K562 (cell line): Measurements from ENCODE around the gene KRT36. TPM values are rescaled to one million over a fixed set of nuclear protein-coding genes. Genes with fewer than 3 reads are reported as not detected.

Experiments used
- ATAC-seq: fragments of 200-7000 bp; cut with Tn5 transposase; 3 replicates; pipeline ENCODE4 v1.9.1; 2020; ENCODE audit warnings: moderate library complexity
- BruUV-seq: library from RNA; stranded (reverse); fragments of 400-500 nt; replicated peaks from 2 replicates; lab custom pipeline; 2021; lab: Mats Ljungman, UMichigan
- CTCF ChIA-PET: fragments of 300-600 bp; formaldehyde crosslinking; extraction: SDS; loops from one replicate; lab custom pipeline; 2021; ENCODE audit warnings: low intra/inter-chr PET ratio; lab: Yijun Ruan, JAX
- POLR2A ChIA-PET: fragments of 300-600, 350-650 bp; sonication (Branson Sonifier 250); formaldehyde crosslinking; extraction: SDS; loops from one replicate; lab custom pipeline; 2021; ENCODE audit warnings: antibody characterized with exemption, inconsistent platforms; lab: Yijun Ruan, JAX
- DNase-seq, 4 experiments: peaks; one replicate each; pipeline versions ENCODE4 v3.0.0 to v3.0.0-alpha.2; 2011 to 2018; ENCODE audit warnings: low spot score in 3 of 4, mixed read lengths in 3 of 4; ENCODE audit errors: extremely low read depth in 1 of 4
- FAIRE-seq: peaks from 2 replicates; lab custom pipeline; 2011; peaks lifted over from hg19 to GRCh38; lab: Jason Lieb, UNC
- H2AFZ ChIP-seq: 2 replicates; pipeline ENCODE4 v1.6.0; 2011; ENCODE audit warnings: low read depth, low read length, control low read depth, inconsistent platforms
- H3K27ac ChIP-seq: fragments of 200-600 bp; 3 replicates; pipeline ENCODE4 v1.8.0; 2011; ENCODE audit warnings: low read depth, mild to moderate bottlenecking, control low read depth, inconsistent platforms, low read length, moderate library complexity, mixed read lengths; ENCODE audit errors: extremely low read depth
- H3K27me3 ChIP-seq, 2 experiments: fragments of 300-600 bp in 1 of 2; 2 replicates in 1 of 2; 3 replicates in 1 of 2; pipeline versions ENCODE4 v1.6.0 to v1.8.0; 2011; ENCODE audit warnings: inconsistent platforms in 2 of 2, low read length in 2 of 2, mild to moderate bottlenecking in 1 of 2, mixed read lengths in 1 of 2, moderate library complexity in 1 of 2; ENCODE audit not compliant: control insufficient read depth in 2 of 2, insufficient read depth in 2 of 2
- H3K36me3 ChIP-seq: fragments of 300-600 bp; 3 replicates; pipeline ENCODE4 v1.8.0; 2011; ENCODE audit warnings: mild to moderate bottlenecking, low read length, inconsistent platforms; ENCODE audit not compliant: control insufficient read depth, insufficient read depth
- H3K4me1 ChIP-seq, 2 experiments: fragments of 200-600 bp in 1 of 2; replicated peaks in 1 of 2; 2 replicates in 1 of 2; 3 replicates in 1 of 2; pipeline versions ENCODE4 v1.5.1 to v1.8.0; 2011; ENCODE audit warnings: inconsistent platforms in 2 of 2, low read length in 2 of 2, mild to moderate bottlenecking in 1 of 2, mixed read lengths in 1 of 2, moderate library complexity in 1 of 2; ENCODE audit not compliant: control insufficient read depth in 2 of 2, insufficient read depth in 2 of 2
- H3K4me2 ChIP-seq: 2 replicates; pipeline ENCODE4 v1.6.1; 2011; ENCODE audit warnings: low read length, control low read depth, inconsistent platforms, mixed read lengths; ENCODE audit not compliant: insufficient read depth
- H3K4me3 ChIP-seq: fragments of 200-600 bp; sonication (generic), shearing (Covaris generic); 2 replicates; pipeline ENCODE4 v1.5.1; 2016; ENCODE audit warnings: control low read depth, inconsistent platforms
- H3K79me2 ChIP-seq: fragments of 200-600 bp; 3 replicates; pipeline ENCODE4 v1.8.0; 2011; ENCODE audit warnings: low read length, inconsistent platforms; ENCODE audit not compliant: control insufficient read depth, insufficient read depth
- H3K9ac ChIP-seq, 2 experiments: 2 replicates each; pipeline versions ENCODE4 v1.6.0 to v1.6.1; 2011; ENCODE audit warnings: low read depth in 2 of 2, low read length in 2 of 2, control low read depth in 1 of 2, inconsistent platforms in 1 of 2, mild to moderate bottlenecking in 1 of 2, mixed read lengths in 1 of 2; ENCODE audit not compliant: insufficient read depth in 1 of 2
- H3K9me1 ChIP-seq: one replicate; pipeline ENCODE4 v1.6.0; 2011; ENCODE audit warnings: inconsistent platforms, mild to moderate bottlenecking, low read length, moderate library complexity; ENCODE audit not compliant: control insufficient read depth, insufficient read depth
- H3K9me3 ChIP-seq: replicated peaks from 2 replicates; pipeline ENCODE4 v1.5.1; 2011; ENCODE audit warnings: low read depth, low read length, inconsistent platforms; ENCODE audit not compliant: control insufficient read depth, insufficient read depth
- H4K20me1 ChIP-seq: replicated peaks from 2 replicates; pipeline ENCODE4 v1.6.1; 2011; ENCODE audit warnings: low read length, inconsistent platforms, mixed read lengths; ENCODE audit not compliant: control insufficient read depth, insufficient read depth
- HSF4 ChIP-seq: fragments of 250-450 bp; sonication (Bioruptor Pico); IDR thresholded peaks from 2 replicates; pipeline ENCODE4 v2.1.2; 2022; ENCODE audit warnings: mild to moderate bottlenecking, moderate library complexity, borderline replicate concordance
- MAZ ChIP-seq, 2 experiments: fragments of 450-650 bp in 1 of 2; sonication (generic) in 1 of 2; formaldehyde crosslinking; IDR thresholded peaks in 1 of 2; conservative IDR thresholded peaks in 1 of 2; 2 replicates each; pipeline versions ENCODE4 v1.4.0 to v1.5.0; 2020; ENCODE audit warnings: mild to moderate bottlenecking in 1 of 2, missing genetic modification reagents in 1 of 2
- NFIC ChIP-seq: fragments of 450-650 bp; IDR thresholded peaks from 2 replicates; pipeline ENCODE4 v1.6.1; 2017; ENCODE audit warnings: mild to moderate bottlenecking, inconsistent platforms
- SETDB1 ChIP-seq: IDR thresholded peaks from one replicate; pipeline ENCODE4 v1.6.1; 2012; ENCODE audit warnings: low read length, control low read depth, inconsistent platforms
- ZBTB8A ChIP-seq: fragments of 450-650 bp; IDR thresholded peaks from 2 replicates; pipeline ENCODE4 v1.6.1; 2018; ENCODE audit warnings: mild to moderate bottlenecking, moderate library complexity; ENCODE audit not compliant: partially characterized antibody
- WGBS: fragments of 100-300 bp; shearing (Covaris generic); methylation state at CpG from one replicate; pipeline ENCODE4 v1.1.6; 2016; ENCODE audit warnings: low coverage, mixed read lengths; ENCODE audit not compliant: insufficient coverage; ENCODE audit errors: missing lambda C conversion rate; 5-methylcytosine and 5-hydroxymethylcytosine counted together
- in situ Hi-C: fragments of 300-500 bp; cut with MboI; formaldehyde crosslinking; loops from 4 replicates; pipeline ENCODE4 v1.15.0; 2018; ENCODE audit warnings: inconsistent platforms, mixed read lengths
- intact Hi-C: fragments of 100-400 bp; cut with micrococcal nuclease; formaldehyde crosslinking; loops from 2 replicates; pipeline ENCODE4 v1.14.2; 2022
- polyA plus RNA-seq, 8 experiments: library from polyadenylated mRNA; depleted of rRNA in 4 of 8; stranded (reverse) in 5 of 8; unstranded in 3 of 8; fragments of >200 nt; fragmentation: Nextera tagmentation in 2 of 8; fragmentation: Illumina TruSeq in 1 of 8; extraction: Ambion mirVana in 2 of 8; extraction: Trizol in 1 of 8; gene quantifications; 2 replicates each; pipeline versions ENCODE4 v1.2.1 to v1.2.3, GENCODE V29; 2011 to 2014; ENCODE audit warnings: inconsistent platforms in 1 of 8, missing spikeins in 1 of 8
- total RNA-seq, 7 experiments: library from RNA; depleted of rRNA in 6 of 7; stranded (reverse); fragments of >200 nt in 6 of 7; fragmentation: Illumina TruSeq in 2 of 7; extraction: Trizol in 2 of 7; gene quantifications; 2 replicates each; pipeline versions ENCODE4 v1.2.1 to v1.2.3, GENCODE V29; 2011 to 2021; ENCODE audit warnings: low replicate concordance in 1 of 7
- TF ChIP-seq, protein P1 (sequence below): fragments of 450-650 bp; IDR thresholded peaks from 2 replicates; pipeline ENCODE4 v1.6.1; 2017; ENCODE audit warnings: mild to moderate bottlenecking, moderate library complexity
- TF ChIP-seq, protein P2 (sequence below): fragments of 250-450 bp; sonication (Bioruptor Pico); IDR thresholded peaks from 2 replicates; pipeline ENCODE4 v1.5.0; 2022; ENCODE audit warnings: mild to moderate bottlenecking
- TF ChIP-seq, protein P3 (sequence below): sonication (generic); formaldehyde crosslinking; IDR thresholded peaks from 2 replicates; pipeline ENCODE4 v1.8.1; 2023; ENCODE audit warnings: mild to moderate bottlenecking, missing genetic modification reagents

The KRT36 gene
- total and polyA plus RNA-seq, 9 of the 15 experiments (the other 6 are each of a cell fraction or from before 2014, with no cell fraction given) = 0.04 TPM; not detected in 8

DNA sequence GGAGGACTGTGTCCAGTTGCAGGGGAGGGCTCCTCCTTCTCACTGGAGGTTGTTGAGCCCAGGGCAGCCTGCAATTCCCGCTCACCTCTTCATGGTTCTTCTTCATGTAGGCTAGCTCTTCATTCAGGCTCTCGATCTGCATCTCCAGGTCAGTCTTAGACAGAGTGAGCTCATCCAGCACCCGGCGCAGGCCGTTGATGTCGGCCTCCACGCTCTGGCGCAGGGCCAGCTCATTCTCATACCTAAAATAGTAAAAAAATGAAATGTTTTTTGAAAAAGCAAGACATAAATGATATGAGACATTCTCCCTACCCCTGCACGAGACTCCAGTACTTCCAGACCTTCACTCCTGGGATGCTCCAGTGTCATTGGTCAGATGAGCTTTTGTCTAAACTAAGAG is 13.5 kb upstream of the KRT36 start:
- TF ChIP-seq, protein P1, sequence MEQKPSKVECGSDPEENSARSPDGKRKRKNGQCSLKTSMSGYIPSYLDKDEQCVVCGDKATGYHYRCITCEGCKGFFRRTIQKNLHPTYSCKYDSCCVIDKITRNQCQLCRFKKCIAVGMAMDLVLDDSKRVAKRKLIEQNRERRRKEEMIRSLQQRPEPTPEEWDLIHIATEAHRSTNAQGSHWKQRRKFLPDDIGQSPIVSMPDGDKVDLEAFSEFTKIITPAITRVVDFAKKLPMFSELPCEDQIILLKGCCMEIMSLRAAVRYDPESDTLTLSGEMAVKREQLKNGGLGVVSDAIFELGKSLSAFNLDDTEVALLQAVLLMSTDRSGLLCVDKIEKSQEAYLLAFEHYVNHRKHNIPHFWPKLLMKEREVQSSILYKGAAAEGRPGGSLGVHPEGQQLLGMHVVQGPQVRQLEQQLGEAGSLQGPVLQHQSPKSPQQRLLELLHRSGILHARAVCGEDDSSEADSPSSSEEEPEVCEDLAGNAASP = no peak
- TF ChIP-seq MAZ (CRISPR knock-in tag; conservative IDR thresholded peaks at IDR 0.05 in 1 of 2, IDR thresholded peaks at IDR 0.05 in 1 of 2) (no peak), SETDB1 (no peak), HSF4 (CRISPR knock-in tag) (no peak), NFIC (peak; percentile 84), ZBTB8A (no peak)
- TF ChIP-seq, protein P2, sequence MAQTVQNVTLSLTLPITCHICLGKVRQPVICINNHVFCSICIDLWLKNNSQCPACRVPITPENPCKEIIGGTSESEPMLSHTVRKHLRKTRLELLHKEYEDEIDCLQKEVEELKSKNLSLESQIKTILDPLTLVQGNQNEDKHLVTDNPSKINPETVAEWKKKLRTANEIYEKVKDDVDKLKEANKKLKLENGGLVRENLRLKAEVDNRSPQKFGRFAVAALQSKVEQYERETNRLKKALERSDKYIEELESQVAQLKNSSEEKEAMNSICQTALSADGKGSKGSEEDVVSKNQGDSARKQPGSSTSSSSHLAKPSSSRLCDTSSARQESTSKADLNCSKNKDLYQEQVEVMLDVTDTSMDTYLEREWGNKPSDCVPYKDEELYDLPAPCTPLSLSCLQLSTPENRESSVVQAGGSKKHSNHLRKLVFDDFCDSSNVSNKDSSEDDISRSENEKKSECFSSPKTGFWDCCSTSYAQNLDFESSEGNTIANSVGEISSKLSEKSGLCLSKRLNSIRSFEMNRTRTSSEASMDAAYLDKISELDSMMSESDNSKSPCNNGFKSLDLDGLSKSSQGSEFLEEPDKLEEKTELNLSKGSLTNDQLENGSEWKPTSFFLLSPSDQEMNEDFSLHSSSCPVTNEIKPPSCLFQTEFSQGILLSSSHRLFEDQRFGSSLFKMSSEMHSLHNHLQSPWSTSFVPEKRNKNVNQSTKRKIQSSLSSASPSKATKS = no peak
- TF ChIP-seq, protein P3, sequence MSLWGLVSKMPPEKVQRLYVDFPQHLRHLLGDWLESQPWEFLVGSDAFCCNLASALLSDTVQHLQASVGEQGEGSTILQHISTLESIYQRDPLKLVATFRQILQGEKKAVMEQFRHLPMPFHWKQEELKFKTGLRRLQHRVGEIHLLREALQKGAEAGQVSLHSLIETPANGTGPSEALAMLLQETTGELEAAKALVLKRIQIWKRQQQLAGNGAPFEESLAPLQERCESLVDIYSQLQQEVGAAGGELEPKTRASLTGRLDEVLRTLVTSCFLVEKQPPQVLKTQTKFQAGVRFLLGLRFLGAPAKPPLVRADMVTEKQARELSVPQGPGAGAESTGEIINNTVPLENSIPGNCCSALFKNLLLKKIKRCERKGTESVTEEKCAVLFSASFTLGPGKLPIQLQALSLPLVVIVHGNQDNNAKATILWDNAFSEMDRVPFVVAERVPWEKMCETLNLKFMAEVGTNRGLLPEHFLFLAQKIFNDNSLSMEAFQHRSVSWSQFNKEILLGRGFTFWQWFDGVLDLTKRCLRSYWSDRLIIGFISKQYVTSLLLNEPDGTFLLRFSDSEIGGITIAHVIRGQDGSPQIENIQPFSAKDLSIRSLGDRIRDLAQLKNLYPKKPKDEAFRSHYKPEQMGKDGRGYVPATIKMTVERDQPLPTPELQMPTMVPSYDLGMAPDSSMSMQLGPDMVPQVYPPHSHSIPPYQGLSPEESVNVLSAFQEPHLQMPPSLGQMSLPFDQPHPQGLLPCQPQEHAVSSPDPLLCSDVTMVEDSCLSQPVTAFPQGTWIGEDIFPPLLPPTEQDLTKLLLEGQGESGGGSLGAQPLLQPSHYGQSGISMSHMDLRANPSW (CRISPR knock-in tag) = no peak
- TF ChIP-seq, all 486 proteins: peak for 1
- CTCF ChIA-PET = no interaction called here

More for the DNA sequence above, 13.5 kb upstream of the KRT36 start:
- H3K27ac ChIP-seq = no peak overlapping the region
- intact Hi-C loops = no loop called here
- ATAC-seq = no peak
- BruUV-seq = no TSS peak
- no peaks in the 10 kb centered on the region; the same call in 2 of the 3 replicates for H3K36me3 ChIP-seq
- no peaks in the 10 kb centered on the region for H3K9me3 ChIP-seq
- DNase-seq = no peak
- WGBS = 85% methylated on average over 9 of the region's 9 CpGs
- no peak overlapping the region for H3K4me3 ChIP-seq
- in situ Hi-C loops = no loop called here
- no peaks in the 10 kb centered on the region for H3K27me3 ChIP-seq
- no peaks in the 10 kb centered on the region for H3K9me1 ChIP-seq
- no peak overlapping the region for H2AFZ ChIP-seq
- peaks cover 49 to 62% of the 10 kb centered on the region in 2 experiments for H3K4me1 ChIP-seq
- no peaks in the 10 kb centered on the region for H3K79me2 ChIP-seq
- no peak for FAIRE-seq
- H3K9ac ChIP-seq = no peak overlapping the region
- POLR2A ChIA-PET = interaction anchor here (0.7 to 1.2 kb wide), 2 partner anchors 8 to 18 kb away, joined by 3 read pairs; no protein-coding TSS in a partner anchor
- H4K20me1 ChIP-seq = no peaks in the 10 kb centered on the region
- no peak overlapping the region for H3K4me2 ChIP-seq
